HFF-Myc (cell line): ENCODE data around the gene PDCD4.
"Not testable (repeated sequence)": the region's sequence is repeated elsewhere in the genome, so short reads cannot be mapped to it uniquely, and the experiment has no call there.

Source experiments
- DNase-seq: peaks from one replicate; pipeline ENCODE4 v3.0.0-alpha.2; 2011; ENCODE audit warnings: low read depth; ENCODE audit errors: extremely low read depth
- H3K4me3 ChIP-seq: replicated peaks from 2 replicates; pipeline ENCODE4 v1.5.1; 2011; ENCODE audit warnings: low read depth, mild to moderate bottlenecking, control low read depth, low read length
- CTCF ChIP-seq: IDR thresholded peaks from 2 replicates; pipeline ENCODE4 v1.5.1; 2012; ENCODE audit warnings: mild to moderate bottlenecking, low read depth, low read length, control low read depth; ENCODE audit errors: missing control alignments

The PDCD4 gene

GRCh38 chr10:110863956-110864355, 7.8 kb upstream of the PDCD4 start:
- H3K4me3 ChIP-seq = no peak overlapping the region
- no peak for TF ChIP-seq CTCF
- no peak for DNase-seq

GRCh38 chr10:110864662-110865140, 7.0 kb upstream of the PDCD4 start:
- H3K4me3 ChIP-seq = no peak overlapping the region
- no peak for TF ChIP-seq CTCF
- no peak for DNase-seq

- DNase-seq = no peak
- no peak overlapping the region for H3K4me3 ChIP-seq
- TF ChIP-seq CTCF = no peak
Measured at GRCh38 chr10:110865186-110865808, 6.4 kb upstream of the PDCD4 start.

GRCh38 chr10:110865809-110866482, 5.8 kb upstream of the PDCD4 start:
- DNase-seq = no peak
- no peak overlapping the region for H3K4me3 ChIP-seq
- no peak for TF ChIP-seq CTCF

- H3K4me3 ChIP-seq, DNase-seq: not testable (repeated sequence)
Measured at GRCh38 chr10:110867011-110867806, 4.5 kb upstream of the PDCD4 start.

- TF ChIP-seq CTCF = no peak
- H3K4me3 ChIP-seq = no peak overlapping the region
- no peak for DNase-seq
Measured at GRCh38 chr10:110867807-110868465, 3.8 kb upstream of the PDCD4 start.
